GM23338 (cell line): ENCODE data around the gene PTPRH.

Experiments
- CREB1 ChIP-seq: fragments of 250-450 bp; sonication (Bioruptor Pico); IDR thresholded peaks from 2 replicates; pipeline ENCODE4 v1.5.0; 2020; ENCODE audit warnings: low read depth, mild to moderate bottlenecking, moderate library complexity
- CTCF ChIP-seq, 2 experiments: fragments of 200-600 bp in 1 of 2; sonication (generic) in 1 of 2; conservative IDR thresholded peaks; 2 replicates each; pipeline versions ENCODE4 v1.5.1 to v1.6.1; 2016 to 2017; ENCODE audit warnings: antibody characterized with exemption in 2 of 2, low read depth in 2 of 2, mild to moderate bottlenecking in 2 of 2, moderate library complexity in 1 of 2
- EZH2 ChIP-seq: fragments of 200-600 bp; sonication (generic); IDR thresholded peaks from one replicate; pipeline ENCODE4 v1.8.0; 2017; ENCODE audit warnings: antibody characterized with exemption, mild to moderate bottlenecking, low read depth; ENCODE audit not compliant: unreplicated experiment
- EZH2phosphoT487 ChIP-seq: fragments of 200-600 bp; sonication (generic); IDR thresholded peaks from one replicate; pipeline ENCODE4 v1.8.1; 2018; ENCODE audit warnings: antibody characterized with exemption; ENCODE audit not compliant: unreplicated experiment
- JUNB ChIP-seq: IDR thresholded peaks from one replicate; pipeline ENCODE4 v1.6.1; 2016; ENCODE audit warnings: antibody characterized with exemption; ENCODE audit not compliant: unreplicated experiment
- NANOG ChIP-seq: IDR thresholded peaks from 2 replicates; pipeline ENCODE4 v1.6.1; 2016; ENCODE audit warnings: antibody characterized with exemption, borderline replicate concordance
- POLR2AphosphoS5 ChIP-seq: IDR thresholded peaks from 2 replicates; pipeline ENCODE4 v1.6.1; 2016; ENCODE audit warnings: antibody characterized with exemption, low read depth
- REST ChIP-seq: IDR thresholded peaks from one replicate; pipeline ENCODE4 v1.6.1; 2018; ENCODE audit warnings: antibody characterized with exemption; ENCODE audit not compliant: unreplicated experiment
- STAT1 ChIP-seq: IDR thresholded peaks from one replicate; pipeline ENCODE4 v1.6.1; 2016; ENCODE audit warnings: antibody characterized with exemption; ENCODE audit not compliant: unreplicated experiment
- ZNF114 ChIP-seq: fragments of 250-450 bp; sonication (Bioruptor Pico); IDR thresholded peaks from 2 replicates; pipeline ENCODE4 v1.5.0; 2020; ENCODE audit warnings: mild to moderate bottlenecking, moderate library complexity
- ZNF331 ChIP-seq: fragments of 250-450 bp; sonication (Bioruptor Pico); IDR thresholded peaks from 2 replicates; pipeline ENCODE4 v1.5.0; 2020; ENCODE audit warnings: low read depth, mild to moderate bottlenecking, moderate library complexity

- TF ChIP-seq EZH2 (no peak), CTCF (conservative IDR thresholded peaks at IDR 0.05; ENCODE audit: low read depth in 2 of 2) (no peak), POLR2AphosphoS5 (no peak), REST (no peak), ZNF331 (no peak), EZH2phosphoT487 (no peak), JUNB (no peak), ZNF114 (CRISPR knock-in tag) (no peak), STAT1 (no peak), CREB1 (CRISPR knock-in tag) (no peak), NANOG (no peak)
These were observed 74.6 kb downstream of the PTPRH start for GRCh38 chr19:55134736-55135135.
